GM19438 (cell line): ENCODE results near the gene TMEM126A.
"Not testable (repeated sequence)": the region's sequence is repeated elsewhere in the genome, so short reads cannot be mapped to it uniquely, and the experiment has no call there.

Experiments used
- ATAC-seq: cut with Tn5 transposase; IDR thresholded peaks from one replicate; pipeline ENCODE4 v1.9.1; 2021; ENCODE audit warnings: low read depth; ENCODE audit not compliant: unreplicated experiment

The TMEM126A gene

GRCh38 chr11:85656777-85657176 is 9.0 kb downstream of the TMEM126A start:
- ATAC-seq: no peak

GRCh38 chr11:85658180-85658579 is 10.4 kb downstream of the TMEM126A start:
- ATAC-seq: no peak

DNA sequence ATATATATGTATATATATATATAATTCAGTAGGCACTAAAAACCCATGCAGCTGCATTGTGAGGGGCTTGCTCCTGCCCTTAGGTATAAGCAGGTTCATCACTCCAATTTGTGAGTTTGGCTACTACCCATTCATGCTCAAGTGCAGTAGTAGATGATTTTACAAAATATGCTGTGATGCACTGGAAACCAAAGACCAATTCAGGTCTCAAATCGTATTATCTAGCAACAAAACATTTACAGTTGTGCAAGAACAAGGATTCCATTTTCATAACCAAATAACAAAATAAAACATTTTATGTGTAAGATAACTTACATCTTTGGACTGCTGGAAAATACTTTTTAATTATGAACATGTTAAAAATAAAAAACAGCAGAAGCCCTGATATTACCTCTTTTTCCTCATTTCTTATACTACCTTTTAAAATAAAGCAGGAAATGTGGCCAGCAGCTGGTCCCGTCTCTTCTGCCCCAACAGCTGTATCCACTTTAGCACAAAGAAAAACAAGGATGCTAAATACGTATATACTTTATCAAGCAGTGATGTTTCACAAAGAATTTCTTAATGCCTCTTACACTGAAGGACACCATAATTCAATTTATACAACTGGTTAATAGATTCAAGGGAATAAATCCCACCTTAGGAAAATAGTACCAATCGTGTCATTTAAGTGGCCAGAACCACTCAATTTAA is 14.4 kb downstream of the TMEM126A start:
- ATAC-seq: no peak

- no peak for ATAC-seq
Measured at GRCh38 chr11:85663080-85663752, 15.4 kb downstream of the TMEM126A start.

DNA sequence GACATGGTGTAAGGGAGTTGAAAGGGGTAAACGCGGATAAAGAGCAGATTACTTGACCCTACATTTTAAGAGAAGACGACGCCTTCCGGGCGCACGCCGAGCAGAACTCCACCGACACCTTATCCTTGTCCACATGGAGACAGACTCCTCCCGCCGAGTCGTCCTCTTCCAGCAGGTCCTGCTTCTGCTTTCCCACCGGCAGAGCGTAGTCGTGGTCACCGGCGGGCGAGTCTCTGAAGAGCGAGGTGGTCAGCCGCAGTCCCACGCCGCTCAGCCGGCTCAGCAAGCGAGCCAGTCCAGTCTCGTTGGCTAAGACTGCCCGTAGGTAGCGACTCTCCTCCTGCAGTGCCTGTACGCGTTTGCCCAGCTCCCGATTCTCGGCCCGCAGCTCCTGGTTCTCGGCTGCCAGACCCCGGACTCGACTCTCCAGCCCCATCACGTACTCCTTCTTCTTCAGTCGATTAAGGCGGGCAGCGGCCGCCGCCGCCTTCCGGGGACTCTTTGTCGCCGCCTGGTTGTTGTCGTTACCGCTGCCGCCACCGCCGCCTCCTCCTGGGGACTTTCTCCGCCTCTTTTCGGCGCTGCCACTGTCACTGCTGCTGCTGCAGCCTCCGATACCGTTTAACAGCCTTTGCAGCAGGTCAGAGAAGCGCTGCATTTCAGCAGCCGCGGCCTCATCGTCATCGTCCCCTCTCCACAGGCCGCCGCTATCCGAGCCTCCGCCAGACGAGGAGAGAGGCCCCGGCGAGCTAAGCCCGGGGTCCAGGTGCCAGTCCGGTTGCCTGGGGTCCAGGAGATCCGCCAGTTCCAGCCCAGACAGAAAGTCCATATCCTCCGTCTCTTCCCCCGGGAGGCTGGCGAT is 16.2 kb downstream of the TMEM126A start:
- ATAC-seq: peak; percentile 65

DNA sequence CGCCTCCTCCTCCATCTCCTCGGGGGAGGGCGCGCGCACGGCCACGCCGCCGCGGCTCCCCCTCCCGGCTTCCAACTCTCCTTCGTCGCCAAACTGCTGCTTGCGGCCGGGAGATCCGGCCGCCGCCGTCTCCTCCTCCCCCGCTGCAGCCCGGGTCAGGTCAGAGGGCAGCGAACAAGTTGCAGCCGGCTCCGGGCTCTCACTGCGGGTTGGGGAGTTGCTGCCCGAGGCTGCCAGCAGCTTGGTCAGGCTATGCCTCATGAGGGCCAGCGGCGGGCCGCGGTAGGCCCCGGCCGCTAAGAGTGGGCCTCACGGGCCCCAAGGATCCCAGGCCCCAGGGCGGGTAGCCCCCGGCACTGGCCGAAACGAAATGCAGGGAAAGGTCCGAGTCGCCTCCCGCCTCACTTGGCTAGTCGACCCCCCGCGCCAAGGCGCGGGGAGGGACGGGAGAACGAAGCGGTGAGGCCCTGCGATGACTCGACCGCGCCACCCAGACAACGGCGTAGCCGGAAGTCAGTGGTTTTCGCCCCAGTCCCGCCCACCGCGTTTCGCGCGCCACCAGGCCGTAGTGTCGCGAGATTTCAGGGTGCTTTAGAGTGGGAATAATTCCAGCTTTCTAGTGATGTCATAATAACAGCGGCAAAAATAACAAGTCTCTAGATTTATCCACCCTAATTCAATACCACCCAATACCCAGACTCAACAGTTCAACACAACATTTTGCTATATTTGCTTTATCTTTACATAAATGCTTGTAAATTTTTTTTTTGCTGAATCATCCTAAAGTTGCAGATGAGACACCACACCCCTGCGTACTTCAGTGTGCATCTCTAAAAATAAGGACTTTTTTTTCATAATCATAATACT is 17.1 kb downstream of the TMEM126A start, which contains the start of gene CREBZF:
CREBZF (minus strand) TSS at position 515 of the 867 bp plus-strand sequence; CDS start at position 261, 254 bp downstream.
- ATAC-seq: peak; percentile 84

- no peak for ATAC-seq
Measured at GRCh38 chr11:85665733-85666132, 18.0 kb downstream of the TMEM126A start.

- ATAC-seq: no peak
Measured at GRCh38 chr11:85666687-85667086, 18.9 kb downstream of the TMEM126A start.

- ATAC-seq: no peak
Measured at GRCh38 chr11:85668157-85668556, 20.4 kb downstream of the TMEM126A start.

DNA sequence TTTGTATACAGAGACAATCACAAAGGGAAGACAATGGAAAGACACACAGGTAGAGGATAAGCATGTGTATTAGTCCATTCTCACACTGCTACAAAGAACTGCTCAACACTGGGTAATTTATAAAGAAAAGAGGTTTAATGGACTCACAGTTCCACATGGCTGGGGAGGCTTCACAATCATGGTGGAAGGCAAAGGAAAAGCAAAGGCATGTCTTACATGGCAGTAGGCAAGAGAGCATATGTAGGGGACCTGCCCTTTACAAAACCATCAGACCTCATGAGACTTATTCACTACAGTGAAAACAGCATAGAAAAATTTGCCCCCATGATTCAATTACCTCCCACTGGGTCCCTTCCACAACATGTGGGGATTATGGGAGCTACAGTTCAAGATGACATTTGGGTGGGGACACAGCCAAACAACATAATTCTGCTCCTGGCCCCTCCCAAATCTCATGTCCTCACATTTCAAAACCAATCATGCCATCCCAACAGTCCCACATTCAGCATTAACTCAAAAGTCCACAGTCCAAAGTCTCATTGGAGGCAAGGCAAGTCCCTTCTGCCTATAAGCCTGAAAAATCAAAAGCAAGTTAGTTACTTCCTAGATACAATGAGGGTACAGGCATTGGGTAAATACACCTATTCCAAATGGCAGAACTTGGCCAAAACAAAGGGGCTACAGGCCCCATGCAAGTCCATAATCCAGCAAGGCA is 23.3 kb downstream of the TMEM126A start:
- not testable (repeated sequence) for ATAC-seq

DNA sequence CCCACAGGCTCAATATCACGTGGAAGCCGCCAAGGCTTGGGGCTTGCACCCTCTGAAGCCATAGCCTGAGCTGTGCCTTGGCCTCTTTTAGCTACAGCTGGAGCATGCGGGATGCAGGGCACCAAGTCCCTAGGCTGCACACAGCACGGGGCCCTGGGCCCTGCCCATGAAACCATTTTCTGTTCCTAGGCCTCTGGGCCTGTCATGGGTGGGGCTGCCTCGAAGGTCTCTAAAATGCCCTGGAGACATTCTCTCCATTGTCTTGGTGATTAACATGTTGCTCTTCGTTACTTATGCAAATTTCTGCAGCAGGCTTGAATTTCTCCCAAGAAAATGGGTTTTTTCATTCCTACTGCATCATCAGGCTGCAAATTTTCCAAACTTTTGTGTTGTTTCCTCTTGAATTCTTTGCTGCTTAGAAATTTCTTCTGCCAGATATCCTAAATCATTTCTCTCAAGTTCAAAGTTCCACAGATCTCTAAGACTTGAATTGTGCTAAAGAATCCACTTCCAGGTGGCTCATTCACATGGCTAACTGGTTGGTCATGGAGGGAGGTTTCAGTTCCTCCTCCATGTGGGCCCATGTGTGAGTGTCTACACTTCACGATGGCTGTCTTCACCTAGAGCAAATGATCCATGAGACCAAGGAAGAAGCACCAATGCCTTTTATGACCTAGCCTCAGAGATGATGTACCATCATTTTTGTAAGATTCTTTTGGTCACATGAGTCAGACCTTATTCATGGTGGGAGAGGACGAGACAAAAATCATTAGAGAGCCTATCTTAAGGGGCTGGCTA is 24.5 kb downstream of the TMEM126A start:
- no peak for ATAC-seq

DNA sequence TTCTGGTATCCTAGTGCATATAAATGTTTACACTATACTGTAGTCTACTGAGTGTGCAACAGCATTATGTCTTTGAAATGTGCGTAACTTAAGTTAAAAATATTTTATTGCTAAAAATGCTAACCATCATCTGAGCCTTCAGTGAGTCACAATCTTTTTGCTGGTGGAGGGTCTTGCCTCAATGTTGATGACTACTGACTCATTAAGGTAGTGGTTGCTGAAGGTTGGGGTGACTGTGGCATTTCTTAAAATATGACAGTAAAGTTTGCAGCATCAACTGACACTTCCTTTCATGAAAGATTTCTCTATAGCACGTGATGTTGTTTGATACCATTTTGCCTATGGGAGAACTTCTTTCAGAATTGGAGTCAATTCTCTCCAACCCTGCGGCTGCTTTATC is 25.6 kb downstream of the TMEM126A start:
- no peak for ATAC-seq

DNA sequence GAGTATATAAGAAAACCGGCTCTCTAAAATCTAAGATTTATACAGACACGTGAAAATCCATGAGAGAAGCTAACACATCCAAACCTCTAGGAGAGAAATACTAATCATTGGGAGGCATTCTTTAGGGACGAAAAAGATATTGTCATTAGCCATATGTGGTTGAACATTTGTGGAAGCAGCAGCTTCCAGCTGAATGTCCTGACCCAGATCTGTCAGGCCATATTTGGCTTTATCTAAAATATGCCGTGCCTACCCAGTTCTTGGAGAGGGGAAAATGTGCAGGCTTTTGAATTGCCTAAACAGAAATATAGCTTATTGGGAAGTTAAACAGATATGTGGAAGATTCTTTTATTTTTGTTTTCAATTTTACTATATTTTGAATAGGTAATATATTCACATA is 31.8 kb downstream of the TMEM126A start:
- ATAC-seq: no peak

DNA sequence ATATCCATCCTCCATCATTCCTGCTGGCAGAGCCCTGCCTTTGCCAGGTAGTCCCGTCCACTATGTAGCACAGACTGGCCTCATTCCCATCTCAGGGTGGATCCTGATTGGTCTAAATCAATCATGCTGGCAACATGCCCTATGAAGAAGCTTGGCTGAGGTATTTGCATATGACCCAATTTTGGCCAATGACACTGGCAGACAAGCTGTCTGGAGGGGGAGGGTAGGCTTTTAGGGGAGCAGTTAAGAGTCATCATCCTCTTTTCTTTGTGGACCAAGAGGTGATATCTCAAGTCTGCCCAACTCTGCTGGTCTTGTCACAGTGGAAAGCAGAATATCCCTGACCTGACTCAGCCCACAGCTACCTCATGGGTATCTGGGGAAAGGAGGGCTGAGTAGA is 33.1 kb downstream of the TMEM126A start:
- ATAC-seq: no peak

GRCh38 chr11:85682330-85683305 is 34.9 kb downstream of the TMEM126A start:
- peak; percentile 95 for ATAC-seq

DNA sequence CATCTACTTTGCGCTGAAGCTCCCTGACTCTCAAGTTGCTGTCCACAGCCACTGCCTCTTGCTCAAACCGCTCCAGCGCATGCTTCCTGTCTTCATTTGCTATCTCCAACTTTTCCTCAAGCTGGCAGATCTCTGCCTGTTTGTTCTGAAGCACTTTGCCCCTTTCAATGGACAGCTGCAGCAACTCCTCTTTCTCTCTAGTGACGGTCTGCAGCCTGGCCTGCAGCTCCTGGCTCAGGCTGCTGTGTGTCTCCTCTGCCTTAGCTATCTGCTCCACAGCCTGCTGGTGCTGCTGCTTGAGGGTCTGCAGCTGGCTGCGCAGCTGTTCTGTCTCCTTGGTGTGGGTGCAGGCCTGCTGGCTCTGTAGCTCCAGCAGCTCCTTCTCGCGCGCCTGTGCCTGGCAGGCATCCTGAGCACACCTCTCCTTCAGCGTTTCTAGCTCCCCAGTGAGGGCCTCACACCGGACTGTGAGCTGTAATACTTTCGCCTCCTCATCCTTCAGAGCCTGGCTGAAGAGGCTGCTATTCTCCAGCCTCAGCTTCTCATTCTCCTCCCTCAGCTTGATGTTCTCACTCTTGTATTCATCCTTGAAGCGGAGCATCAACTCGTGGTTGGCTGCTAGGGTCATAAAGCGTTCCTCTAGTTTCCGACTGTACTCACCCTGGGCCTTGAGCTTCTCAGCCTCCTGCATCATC is 37.5 kb downstream of the TMEM126A start:
- ATAC-seq: no peak

DNA sequence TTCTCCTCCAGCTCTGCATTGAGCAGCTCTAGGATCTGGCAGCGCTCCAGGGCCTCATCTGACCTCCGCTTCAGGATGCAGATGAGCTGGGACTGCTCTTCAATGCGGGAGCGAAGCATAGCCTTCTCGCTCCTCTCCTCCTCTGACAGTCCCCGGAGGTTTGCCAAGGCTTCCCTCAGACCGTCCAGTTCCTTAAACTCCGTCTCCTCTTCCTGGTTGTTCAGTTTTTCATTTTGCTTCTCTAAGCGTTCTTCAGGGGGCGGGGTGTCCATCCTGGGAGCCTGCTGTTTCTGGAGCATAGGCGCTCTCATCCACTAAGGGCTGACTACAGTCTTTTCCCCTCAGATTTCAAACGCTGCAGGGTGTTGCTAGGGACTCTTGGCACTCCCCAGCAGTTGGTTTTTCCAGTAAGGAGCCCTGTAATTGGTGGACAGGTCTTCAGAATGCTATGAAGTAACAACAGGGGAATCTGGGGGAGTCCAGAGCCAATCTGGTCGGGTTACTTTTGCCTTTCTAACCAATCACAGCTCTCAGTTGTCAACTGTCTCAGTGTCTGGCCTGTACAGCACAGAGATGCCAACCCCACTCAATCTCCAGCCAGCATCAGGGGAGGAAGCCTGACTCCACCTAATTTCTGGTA is 38.2 kb downstream of the TMEM126A start, which contains the start of gene CCDC89:
CCDC89 (minus strand) TSS at position 376 of the 640 bp plus-strand sequence; CDS start at position 311, 65 bp downstream.
- no peak for ATAC-seq
